Measurements from ENCODE around the gene SPECC1.
"Not testable (repeated sequence)": the region's sequence is repeated elsewhere in the genome, so short reads cannot be mapped to it uniquely, and the experiment has no call there.

DNA sequence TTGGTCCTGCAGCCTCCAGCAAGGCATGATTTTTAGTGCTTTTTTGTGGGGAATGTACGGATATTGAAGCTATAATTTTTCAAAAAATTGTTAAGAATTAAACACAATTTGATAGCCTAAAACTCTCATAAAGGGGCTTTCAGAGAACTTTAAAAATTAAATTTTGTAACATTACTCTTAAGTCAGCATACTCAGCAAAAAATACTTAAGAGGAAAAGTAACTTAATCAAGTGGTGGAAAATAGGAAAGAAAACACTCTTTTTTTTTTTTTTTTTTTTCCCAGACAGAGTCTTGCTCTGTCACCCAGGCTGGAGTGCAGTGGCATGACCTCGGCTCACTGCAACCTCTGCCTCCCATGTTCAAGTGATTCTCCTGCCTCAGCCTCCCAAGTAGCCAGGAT is 46.2 kb upstream of the SPECC1 start:
- not testable (repeated sequence) for TF ChIP-seq CTCF (conservative IDR thresholded peaks at IDR 0.05; ENCODE audit: low read depth, low read length); POLR2A (IDR thresholded peaks at IDR 0.05; ENCODE audit: low read depth, low read length); FOS (IDR thresholded peaks at IDR 0.05; ENCODE audit: low read depth, low read length)

Measured in IMR-90 (cell line).